NCI-H2196 (cell line): ENCODE measurements around the gene SCN2B.

ENCODE experiments used
- DNase-seq: peaks from one replicate; lab custom pipeline; 2025; ENCODE audit not compliant: unreplicated experiment; lab: John Stamatoyannopoulos, UW

The SCN2B gene

DNA sequence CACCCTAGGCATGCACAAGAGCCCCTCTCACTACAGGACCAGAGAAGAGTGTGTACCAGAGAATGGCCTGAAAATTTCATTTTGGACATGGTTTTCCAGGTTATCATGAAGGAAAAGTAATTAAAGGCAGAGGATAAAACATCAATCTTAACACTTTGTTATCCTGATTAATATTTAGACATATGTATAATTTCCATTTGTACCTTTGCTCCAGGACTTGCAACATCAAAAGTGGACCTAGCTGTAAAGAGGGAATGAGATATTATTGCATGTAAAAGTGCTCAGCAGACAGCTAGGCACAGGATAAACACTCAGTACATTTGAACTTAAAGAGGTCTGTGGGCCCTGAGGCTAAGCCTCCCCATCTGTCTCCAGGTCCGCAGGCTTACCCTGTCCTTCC lies 21.8 kb downstream of the SCN2B start:
- DNase-seq, result no peak

DNA sequence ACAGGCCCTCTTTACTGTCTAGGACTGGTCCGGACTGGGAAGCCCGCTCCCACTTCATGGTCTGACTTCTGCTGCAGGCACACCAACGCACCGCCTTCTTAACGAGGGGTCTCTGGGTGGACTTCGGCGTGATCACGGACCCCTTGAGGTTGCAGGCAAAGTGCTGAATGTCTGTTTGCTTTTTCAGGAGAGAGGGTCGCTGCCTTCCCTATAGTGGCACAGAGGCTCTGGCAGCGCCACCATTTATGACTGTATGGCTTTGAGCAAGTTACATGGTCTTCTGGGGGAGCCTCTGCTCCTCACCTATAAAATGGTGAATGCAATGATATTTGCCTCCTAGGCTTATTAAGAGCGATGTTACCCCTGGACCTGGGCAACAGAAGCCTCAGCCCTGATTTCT lies 22.5 kb downstream of the SCN2B start:
- DNase-seq, result no peak

DNA sequence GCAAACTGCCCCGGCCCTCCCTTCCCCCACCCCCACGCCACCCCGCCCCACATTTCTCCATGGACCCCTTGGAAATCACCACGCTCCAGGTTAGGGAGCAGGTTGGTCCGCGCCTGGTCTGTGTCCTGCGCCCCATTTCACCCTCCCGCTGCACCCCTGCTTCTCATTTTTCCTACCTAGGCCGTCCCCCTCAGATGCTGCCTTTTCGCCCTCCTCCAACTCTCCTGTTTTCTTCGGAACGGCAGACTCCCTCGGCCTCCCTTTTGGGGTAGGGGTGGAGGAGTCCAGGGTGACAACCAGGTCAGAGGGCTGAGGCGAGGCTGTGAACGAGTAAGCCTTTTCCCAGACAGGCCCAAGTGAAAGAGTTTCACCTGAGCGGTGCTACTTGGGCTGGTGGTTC lies 22.9 kb downstream of the SCN2B start:
- no peak for DNase-seq

DNA sequence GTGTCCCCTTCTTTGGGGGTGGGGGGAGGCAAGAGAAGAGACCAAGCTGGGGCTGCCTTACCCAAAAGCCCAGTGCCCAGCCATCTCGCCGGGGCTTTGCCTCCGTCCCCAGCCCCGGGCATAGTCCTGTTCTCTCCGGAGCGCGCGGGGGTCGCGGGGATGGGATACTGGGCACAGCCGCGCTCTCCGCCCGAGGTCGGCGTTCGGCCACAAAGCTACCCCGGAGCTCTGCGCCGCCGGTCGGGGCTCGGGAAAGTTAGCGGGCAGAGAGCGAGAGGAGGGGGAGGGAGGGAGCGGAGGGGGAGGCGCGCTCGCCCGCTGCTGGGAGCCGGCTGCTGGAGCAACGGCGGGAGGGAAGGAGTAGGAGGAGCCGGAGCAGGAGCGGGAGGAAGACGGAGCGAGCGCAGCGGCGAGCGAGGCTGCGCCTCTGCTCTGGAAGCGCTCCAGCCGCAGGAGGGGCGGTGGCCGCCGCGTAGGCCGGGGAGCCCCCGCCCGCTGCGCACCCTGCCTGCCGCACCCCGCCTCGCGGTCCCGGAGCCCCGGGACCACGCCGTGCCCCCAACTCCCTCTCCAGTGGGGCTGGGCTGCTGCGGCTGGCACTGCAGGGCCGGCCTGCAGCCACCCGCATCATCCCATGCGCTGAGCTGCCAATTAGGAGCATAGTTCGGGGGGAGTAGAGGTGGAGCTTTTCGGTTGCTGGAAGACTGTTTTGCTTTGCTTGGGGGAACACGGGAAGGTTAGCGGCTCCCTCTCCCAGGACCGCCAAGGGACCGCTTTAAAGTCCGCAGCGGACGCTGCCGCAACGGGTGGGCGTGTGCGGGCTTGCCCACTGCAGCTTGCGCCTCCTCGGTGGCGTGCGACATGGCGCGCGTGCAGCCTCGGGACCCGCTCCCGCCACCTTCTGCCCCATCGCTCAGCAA lies 23.6 kb downstream of the SCN2B start, which contains the start of gene SCN4B:
SCN4B (minus strand) TSS at position 272 of the 920 bp plus-strand sequence; CDS start at position 122, 150 bp downstream.
- DNase-seq, result peak; percentile 68

DNA sequence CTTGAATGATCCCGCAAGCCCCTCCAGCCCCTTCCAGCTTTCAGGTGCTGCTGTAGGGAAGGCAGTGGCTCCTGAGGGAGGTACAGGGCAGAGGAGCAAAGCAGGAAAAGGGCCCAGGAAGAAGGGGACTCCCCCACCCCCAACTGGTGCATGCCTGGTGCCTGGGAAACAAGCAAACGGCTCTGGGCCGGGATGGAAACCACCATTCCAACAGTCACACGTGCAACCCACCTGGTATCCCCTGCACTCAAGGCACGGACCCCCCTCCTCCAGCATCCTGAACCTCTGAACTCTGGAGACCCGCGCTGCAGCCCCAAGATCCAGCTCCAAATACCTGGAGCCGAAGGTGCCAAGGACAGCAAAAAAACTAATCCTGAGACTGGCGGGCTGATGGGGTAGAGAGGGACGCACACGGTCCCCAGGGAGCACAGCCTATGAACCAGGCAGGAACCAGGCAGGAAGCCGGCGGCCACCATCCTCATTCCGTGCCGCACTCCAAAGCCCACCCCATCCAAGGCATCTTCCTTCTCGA lies 24.4 kb downstream of the SCN2B start:
- DNase-seq, result no peak

DNA sequence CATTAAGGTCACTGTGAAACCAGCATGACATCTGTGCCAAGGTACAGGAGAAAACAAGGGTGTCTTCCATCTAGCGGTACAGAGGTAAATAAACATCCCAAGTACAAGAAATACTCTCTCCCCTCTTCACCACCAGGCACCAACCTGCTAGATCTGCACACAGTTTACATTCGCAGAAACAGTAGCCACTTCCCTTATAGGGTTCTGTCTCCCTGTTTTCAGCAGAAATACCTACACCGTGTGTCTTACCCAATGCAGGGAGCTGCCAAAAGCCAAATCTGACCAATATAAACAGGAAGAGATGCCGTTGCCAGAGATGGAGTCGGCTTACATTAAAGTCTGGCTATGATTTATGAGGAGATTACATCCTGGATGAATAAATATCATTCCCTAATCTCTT lies 25.0 kb downstream of the SCN2B start:
- DNase-seq, result no peak

DNA sequence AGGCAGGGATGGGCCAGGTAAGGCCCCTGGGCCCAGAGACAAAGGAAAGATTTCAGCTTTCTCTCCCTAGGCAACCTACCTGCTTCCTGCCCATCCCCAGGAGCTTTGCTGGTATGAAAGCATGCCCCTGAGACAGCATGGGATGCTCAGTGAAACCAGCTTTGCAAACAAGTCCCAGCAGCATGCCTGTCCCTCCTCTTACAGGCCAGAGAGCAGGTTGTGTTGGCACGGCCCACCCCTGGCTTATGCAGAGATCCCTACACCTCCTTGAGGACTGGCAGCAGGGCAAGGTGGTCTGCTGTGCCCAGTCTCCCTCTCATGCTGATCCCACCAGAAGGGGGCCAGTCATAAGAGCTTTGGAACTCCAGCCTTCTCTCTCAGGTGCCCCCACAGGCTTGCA lies 26.9 kb downstream of the SCN2B start:
- DNase-seq, result no peak

DNA sequence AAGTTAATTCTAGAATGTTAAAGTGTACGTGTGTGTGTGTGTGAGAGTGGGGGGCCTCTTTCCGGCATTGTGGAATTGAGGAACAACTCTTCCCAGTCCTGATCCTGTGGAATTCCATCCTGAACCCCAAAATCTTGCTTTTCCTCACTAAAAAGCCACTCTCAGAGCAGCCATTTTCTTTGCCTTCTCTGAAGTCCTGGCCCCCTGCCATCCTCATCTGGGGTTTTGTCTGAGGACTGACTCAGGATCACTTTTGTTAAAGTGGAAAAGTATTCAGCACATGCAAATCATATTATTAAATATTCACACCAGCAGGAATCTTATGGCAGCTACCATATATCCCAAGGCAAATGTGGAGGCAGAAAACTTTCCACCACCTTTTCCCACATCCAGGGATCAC lies 27.6 kb downstream of the SCN2B start:
- no peak for DNase-seq

DNA sequence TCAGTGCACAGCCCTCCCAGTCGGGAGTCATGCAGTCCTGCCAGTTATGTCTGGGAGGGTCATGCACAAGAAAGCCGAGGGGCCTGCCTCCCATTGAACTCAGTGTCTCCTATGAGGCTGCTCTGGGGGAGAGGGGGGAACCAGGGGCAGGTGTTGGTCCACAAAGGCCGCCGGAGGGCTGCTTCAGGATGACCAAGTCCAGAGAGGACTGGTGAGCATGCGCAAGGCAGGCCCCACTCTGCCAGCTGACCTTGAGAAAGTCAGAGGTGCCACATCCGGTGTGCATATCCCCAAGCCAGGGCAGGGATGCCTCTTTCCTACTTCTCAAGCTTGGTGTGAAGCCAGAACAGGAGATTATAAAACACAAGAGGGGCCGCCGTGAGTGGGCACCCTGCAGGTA lies 28.2 kb downstream of the SCN2B start:
- DNase-seq, result no peak

DNA sequence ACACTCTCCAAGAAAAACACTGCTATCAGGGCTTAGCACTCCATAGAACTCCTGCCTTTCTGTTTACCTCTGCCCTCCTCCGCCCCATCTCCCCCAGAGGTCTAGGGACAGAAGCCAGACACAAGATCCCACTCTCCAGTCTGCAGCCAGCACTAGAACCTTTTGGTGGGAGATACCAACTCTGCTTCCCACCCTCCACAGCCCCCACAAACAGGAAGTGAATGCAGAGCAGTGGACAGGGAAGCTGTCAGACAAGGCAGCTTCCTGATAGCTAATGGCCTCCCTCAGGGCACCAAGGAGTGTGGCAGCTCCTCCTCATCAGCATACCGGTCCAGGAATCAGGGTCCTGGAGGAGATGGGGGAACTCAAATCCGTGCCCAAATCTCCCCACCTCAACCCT lies 28.9 kb downstream of the SCN2B start:
- no peak for DNase-seq

DNA sequence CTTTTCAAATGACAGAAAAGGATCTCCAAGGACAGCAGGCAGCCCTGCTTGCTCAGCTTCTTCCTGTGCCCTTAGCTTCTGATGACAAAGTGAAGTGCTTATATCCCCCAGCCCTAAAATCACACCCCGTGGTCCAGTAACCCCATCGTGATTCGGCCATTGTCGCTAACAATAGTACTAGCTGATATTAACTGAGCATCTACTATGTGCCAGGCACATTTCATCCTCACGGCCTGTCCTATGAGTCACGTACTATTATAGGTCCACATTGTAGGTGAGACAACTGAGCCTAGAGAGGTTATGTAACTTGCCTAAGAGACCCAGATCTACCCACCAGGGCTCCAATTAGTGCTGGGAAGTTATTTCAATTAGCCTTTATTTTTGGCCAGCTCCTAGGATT lies 29.9 kb downstream of the SCN2B start:
- no peak for DNase-seq

DNA sequence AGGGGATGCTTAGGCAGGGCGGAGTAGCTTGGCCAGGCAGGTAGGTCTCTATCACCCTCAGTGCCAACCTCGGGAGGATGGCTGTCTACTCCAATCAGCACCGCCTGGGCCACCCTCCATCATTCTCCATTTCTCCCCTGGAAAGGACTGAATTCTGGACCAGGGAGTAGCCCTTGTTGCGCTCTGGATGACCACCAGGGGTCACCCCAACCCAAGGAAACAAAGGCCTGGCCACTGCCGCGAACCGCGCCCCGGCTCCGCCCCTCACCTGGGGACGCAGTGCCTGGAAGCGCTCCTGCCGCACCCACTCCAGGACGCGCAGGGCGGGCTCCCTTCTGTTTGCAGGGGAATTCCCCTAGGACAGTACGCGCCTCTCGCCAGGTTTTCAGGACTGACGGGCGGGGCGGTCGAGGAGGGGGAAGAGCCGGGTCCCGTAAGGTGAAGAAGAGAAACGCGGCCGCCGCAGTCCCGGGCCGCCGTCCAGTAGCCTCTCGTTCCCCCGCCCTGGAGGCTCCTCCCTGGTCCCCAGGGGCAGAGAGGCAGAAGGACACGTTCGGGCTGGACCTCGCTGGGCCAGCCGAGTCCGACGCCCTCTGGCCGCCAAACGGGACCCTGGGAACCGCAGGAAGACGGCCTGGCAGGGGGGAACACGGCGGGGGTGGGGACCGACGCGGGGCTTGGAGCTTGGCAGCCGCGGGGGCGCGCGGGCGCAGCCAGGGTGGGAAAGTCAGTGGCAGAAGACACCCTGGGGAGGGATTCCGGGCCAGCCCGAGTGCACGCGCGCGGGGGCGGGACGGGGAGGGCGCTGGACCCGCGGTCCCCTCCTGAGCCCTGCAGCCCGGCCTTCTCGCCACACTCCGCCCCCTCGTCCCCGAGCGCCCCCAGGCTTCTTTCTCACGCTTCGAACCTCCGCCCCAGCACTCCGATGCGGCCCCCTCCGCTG lies 30.9 kb downstream of the SCN2B start:
- peak; percentile 90 for DNase-seq

DNA sequence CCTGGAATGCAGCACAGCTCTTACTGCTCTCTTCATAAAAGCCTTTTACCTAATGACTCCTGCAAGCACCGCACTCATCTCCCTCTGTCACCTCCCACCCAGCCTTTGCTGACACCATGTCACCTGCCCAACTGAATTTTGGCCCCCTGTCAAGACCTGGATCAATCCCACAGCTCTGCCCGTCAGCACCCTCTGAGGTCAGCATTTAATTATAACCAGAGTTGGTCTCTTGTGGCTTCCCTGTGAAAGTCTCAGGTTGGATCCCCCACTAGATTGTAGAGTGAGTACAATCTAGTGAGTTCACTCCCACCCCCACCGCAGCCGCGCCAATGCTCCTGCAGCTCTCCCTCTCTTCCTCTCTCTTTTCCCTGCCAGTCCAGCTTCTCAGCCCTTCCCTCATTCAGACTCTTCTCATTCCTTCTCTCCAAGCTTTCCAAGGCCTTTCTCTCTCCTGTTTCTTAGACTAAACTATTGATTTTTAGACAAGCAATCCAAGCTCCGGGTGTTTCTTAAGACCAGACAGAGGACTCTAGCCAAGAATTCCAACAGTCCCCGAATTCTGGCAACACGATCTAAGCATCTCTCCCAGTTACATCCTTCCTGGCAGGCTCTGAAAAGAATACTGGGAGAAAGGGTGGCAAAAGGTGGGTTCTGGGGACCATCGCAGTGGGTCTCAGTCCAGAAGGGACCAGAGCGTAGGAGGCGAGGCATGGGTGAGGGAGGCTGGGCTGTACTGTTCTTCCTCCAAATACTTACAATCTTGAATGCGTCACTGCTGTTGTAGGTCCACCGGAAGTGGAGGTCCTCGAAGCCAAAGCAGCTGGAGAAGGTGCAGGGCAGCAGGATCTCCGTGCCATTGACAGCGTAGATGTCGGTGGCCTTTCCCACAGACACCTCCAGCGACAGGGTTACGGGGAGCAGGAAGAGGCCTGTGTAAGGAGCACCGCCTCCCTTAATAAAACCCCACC lies 31.9 kb downstream of the SCN2B start:
- no peak for DNase-seq

DNA sequence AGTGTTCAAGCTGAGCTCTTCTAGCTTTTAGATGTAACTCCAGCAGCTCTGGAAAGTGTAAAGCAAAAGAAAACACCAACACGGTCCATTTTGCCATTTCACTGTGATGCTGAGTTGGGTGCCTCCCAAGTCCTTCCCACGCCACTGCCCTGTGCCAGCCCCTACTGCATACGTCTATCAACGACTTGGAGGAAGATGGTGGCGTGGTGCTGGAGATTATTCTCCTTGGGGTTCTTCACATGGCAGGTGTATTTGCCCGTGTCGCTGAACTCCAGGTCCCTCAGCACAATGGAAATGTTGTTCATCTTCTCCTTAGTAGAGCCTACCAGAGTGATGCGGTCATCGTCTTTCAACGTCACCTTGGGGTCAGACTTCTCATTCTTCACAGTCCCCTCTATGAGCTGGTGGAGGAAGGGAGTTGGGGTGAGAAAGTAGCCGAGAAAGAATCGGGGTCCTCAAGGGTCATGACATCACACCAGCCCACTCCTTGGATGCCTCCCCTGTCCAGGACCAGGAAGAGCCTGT lies 32.7 kb downstream of the SCN2B start:
- no peak for DNase-seq

DNA sequence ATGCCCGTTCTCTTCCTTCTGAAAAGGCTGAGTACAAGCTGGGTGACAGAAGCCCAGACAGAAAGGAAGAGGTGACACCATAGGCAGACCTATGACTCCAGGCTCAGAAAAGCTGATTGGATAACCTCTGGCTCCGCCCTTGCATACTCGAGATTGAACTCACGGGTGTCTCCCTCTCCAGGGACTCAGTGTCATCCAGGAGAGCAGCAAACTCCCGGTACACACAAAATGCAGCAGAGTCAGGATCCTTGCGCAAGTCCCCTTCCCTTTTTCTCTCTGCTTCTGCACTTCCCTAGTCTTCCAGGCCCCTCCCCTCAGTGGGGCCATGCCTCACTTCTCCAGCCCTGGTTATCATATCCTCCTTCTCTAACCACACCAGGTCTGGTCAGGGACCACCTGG lies 33.6 kb downstream of the SCN2B start:
- DNase-seq, result no peak

DNA sequence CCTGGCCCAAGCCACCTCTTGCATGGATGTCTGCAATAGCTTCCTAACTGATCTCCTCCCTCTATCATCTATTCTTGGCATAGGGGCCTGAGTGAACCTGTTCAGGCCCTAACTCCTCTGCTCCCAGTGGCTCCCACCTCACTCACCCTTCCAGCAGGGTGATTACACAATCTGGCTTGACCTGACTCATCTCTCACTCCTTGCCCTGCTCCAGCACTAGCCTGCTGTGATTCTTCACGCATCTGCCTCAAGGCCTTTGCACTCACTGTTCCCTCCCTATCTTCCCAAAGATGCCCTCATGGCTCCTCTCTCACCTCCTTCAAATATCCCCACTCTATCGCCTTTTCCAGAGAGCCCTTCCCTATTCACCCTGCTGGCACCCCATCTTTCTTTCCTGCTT lies 34.4 kb downstream of the SCN2B start:
- DNase-seq, result no peak

DNA sequence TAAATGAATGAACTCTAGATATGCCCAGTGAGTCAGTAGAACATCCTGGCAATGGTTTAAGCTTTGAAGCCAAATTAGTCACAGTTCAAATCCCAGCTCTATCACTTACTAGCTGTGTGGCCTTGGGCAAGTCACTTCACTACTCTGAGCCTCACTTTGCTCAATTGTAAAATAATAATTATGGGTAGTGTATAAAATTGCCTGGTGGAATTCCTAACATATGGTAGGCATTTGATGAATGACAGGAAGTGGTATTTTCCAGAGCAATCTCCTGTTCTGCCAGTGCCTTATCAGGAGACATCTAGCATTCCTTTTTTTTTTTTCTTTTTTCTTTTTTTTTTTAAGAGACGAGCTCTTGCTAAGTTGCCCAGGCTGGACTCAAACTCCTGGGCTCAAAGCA lies 36.9 kb downstream of the SCN2B start:
- DNase-seq, result no peak

DNA sequence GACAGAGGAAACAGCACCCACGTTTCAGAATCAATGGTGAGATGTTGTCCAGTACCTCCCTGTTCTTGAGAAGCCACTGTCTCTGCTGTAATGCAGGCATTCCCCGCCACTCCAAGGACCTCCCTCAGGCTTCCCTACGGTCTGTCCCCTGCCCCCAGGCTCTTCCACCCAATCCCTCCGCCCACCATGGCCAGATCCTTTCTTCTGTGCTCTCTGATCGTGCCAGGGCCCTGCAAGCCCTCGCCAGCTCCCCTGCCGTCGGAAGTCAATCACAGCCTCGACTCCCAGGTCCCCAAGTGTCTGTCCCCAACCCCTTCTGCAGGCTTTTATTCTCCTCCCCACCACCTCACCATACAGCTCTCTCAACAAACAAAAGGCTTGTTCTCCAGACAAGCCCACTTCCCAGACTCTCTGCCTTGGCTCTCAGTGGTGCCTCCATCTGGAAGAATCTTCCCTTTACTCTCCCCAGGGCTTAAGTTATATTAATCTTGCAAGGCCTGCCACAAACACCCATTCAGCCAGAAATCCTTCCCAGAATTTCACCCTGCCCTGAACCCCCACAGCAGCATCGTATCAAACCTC lies 37.5 kb downstream of the SCN2B start:
- DNase-seq, result no peak

DNA sequence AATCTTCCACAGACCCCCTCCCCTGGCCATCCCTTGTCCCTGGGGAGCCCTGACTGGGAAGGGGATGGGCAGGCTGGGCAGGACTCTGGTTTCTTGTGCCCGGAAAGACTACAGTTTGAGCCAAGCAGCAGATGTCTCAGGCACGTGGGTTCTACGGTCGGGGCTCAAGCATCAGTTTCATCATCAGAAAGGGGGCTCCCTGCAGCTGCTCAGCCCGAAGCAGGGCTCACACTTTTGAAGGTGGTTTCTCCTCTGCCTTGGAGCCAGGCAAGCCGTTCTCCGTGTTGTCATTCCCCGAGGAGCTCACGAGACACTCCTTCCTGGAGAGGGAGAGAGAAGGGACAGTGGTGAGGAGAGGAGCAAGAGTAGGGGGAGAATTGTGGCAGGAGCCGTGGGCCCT lies 39.6 kb downstream of the SCN2B start:
- DNase-seq, result no peak

DNA sequence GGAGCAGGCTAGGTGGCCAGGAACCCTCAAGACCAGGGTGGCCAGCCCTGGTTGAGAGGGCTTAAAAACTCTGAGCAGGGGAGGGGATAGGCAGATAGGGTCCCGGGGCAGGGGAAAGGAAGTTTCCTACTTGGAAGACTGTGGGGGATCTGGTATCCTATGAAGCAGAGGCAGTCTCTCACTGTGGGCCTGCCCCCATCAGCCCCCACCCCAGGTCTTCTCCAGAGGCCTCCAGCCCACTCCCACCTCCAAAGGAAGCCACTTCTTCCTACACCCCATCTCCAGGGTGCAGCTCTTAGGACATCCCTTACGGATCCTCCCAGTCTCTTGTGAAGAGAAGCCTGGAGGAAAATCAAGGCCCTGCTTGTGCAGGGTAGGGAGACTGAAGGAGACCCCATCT lies 40.1 kb downstream of the SCN2B start:
- DNase-seq, result no peak
